Keratinocyte (primary cell): Measurements from ENCODE around the gene MLLT3.

Source experiments
- EZH2 ChIP-seq: IDR thresholded peaks from one replicate; pipeline ENCODE4 v1.6.1; 2012; ENCODE audit warnings: inconsistent platforms, mild to moderate bottlenecking, low read length, moderate library complexity
- TF ChIP-seq, protein P1 (sequence below), 3 experiments: IDR thresholded peaks in 1 of 3; conservative IDR thresholded peaks in 1 of 3; optimal IDR thresholded peaks in 1 of 3; 2 replicates in 2 of 3; 3 replicates in 1 of 3; pipeline versions ENCODE3 to v1.5.1; 2011; ENCODE audit warnings: low read length in 3 of 3, mild to moderate bottlenecking in 3 of 3, moderate library complexity in 2 of 3, control low read depth in 1 of 3, inconsistent platforms in 1 of 3; ENCODE audit not compliant: insufficient read depth in 2 of 3; ENCODE audit errors: extremely low read depth in 1 of 3

DNA sequence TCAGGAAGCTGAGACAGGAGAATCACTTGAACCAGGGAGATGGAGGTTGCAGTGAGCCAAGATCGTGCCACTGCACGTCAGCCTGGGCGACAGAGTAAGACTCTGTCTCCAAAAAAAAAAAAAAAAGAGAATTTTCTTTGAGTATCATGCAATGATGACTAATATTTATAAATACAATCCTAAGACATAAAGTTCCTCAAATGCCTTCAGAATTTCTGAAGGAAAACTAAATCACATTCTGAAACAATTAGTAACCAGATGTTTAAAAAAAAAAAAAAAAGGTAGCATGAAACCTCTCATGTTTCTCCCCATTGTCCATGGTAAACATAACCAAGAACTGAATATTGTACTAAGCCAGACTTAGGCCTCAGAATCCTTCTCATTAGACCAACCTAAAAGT is 23.1 kb downstream of the MLLT3 start:
- TF ChIP-seq, protein P1, sequence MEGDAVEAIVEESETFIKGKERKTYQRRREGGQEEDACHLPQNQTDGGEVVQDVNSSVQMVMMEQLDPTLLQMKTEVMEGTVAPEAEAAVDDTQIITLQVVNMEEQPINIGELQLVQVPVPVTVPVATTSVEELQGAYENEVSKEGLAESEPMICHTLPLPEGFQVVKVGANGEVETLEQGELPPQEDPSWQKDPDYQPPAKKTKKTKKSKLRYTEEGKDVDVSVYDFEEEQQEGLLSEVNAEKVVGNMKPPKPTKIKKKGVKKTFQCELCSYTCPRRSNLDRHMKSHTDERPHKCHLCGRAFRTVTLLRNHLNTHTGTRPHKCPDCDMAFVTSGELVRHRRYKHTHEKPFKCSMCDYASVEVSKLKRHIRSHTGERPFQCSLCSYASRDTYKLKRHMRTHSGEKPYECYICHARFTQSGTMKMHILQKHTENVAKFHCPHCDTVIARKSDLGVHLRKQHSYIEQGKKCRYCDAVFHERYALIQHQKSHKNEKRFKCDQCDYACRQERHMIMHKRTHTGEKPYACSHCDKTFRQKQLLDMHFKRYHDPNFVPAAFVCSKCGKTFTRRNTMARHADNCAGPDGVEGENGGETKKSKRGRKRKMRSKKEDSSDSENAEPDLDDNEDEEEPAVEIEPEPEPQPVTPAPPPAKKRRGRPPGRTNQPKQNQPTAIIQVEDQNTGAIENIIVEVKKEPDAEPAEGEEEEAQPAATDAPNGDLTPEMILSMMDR (optimal IDR thresholded peaks at IDR 0.05 in 1 of 3, IDR thresholded peaks at IDR 0.05 in 1 of 3, conservative IDR thresholded peaks at IDR 0.05 in 1 of 3; ENCODE audit: extremely low read depth in 1 of 3, insufficient read depth in 2 of 3, low read length in 3 of 3) = no peak
- no peak for TF ChIP-seq EZH2
